H9 (cell line): ENCODE measurements around the gene TMEM106B. TPM values are rescaled to one million over a fixed set of nuclear protein-coding genes. Genes with fewer than 3 reads are reported as not detected.

Experiments used
- DNase-seq: peaks from one replicate; pipeline ENCODE4 v3.0.0-alpha.2; 2017
- H2AFZ ChIP-seq: one replicate; pipeline ENCODE4 v1.6.1; 2013; ENCODE audit warnings: mild to moderate bottlenecking, low read length, control low read depth, moderate library complexity
- H2AK5ac ChIP-seq: 2 replicates; pipeline ENCODE4 v1.6.1; 2013; ENCODE audit warnings: low read length, control low read depth, mixed read lengths; ENCODE audit not compliant: insufficient read length
- H2BK120ac ChIP-seq: one replicate; pipeline ENCODE4 v1.6.1; 2013; ENCODE audit warnings: low read depth, mild to moderate bottlenecking, low read length, control low read depth, inconsistent platforms; ENCODE audit not compliant: poor library complexity, severe bottlenecking
- H2BK12ac ChIP-seq: 2 replicates; pipeline ENCODE4 v1.6.1; 2013; ENCODE audit warnings: low read length, control low read depth, mixed read lengths, low read depth; ENCODE audit not compliant: insufficient read length
- H2BK15ac ChIP-seq: 2 replicates; pipeline ENCODE4 v1.6.1; 2013; ENCODE audit warnings: low read depth, low read length, control low read depth
- H2BK20ac ChIP-seq: one replicate; pipeline ENCODE4 v1.6.1; 2013; ENCODE audit warnings: low read depth, mild to moderate bottlenecking, low read length, control low read depth, inconsistent platforms; ENCODE audit not compliant: poor library complexity, severe bottlenecking
- H2BK5ac ChIP-seq: 2 replicates; pipeline ENCODE4 v1.6.1; 2013; ENCODE audit warnings: low read length, control low read depth, mixed read lengths; ENCODE audit not compliant: insufficient read length
- H3K14ac ChIP-seq: 2 replicates; pipeline ENCODE4 v1.6.1; 2013; ENCODE audit warnings: low read length, control low read depth; ENCODE audit not compliant: insufficient read depth
- H3K18ac ChIP-seq: 2 replicates; pipeline ENCODE4 v1.6.1; 2013; ENCODE audit warnings: low read depth, mild to moderate bottlenecking, mixed read lengths, low read length, control low read depth; ENCODE audit not compliant: insufficient read length
- H3K23ac ChIP-seq: 2 replicates; pipeline ENCODE4 v1.6.1; 2013; ENCODE audit warnings: low read length, control low read depth, mixed read lengths, low read depth; ENCODE audit not compliant: insufficient read length
- H3K23me2 ChIP-seq: 2 replicates; pipeline ENCODE4 v1.6.1; 2013; ENCODE audit warnings: low read depth, mild to moderate bottlenecking, mixed read lengths, low read length, control low read depth; ENCODE audit not compliant: insufficient read length, poor library complexity, severe bottlenecking
- H3K27ac ChIP-seq: 2 replicates; pipeline ENCODE4 v1.5.1; 2013; ENCODE audit warnings: low read length, control low read depth, mixed read lengths, low read depth; ENCODE audit not compliant: insufficient read length
- H3K27me3 ChIP-seq: 2 replicates; pipeline ENCODE4 v1.6.1; 2013; ENCODE audit warnings: low read length, control low read depth, inconsistent platforms; ENCODE audit not compliant: insufficient read depth
- H3K4ac ChIP-seq: 2 replicates; pipeline ENCODE4 v1.6.1; 2013; ENCODE audit warnings: low read depth, mild to moderate bottlenecking, control low read depth, inconsistent platforms, low read length, moderate library complexity
- H3K4me1 ChIP-seq: 2 replicates; pipeline ENCODE4 v1.6.1; 2013; ENCODE audit warnings: low read length, control low read depth, inconsistent platforms; ENCODE audit not compliant: insufficient read depth
- H3K4me2 ChIP-seq: 2 replicates; pipeline ENCODE4 v1.6.1; 2013; ENCODE audit warnings: low read length, control low read depth, mixed read lengths; ENCODE audit not compliant: insufficient read length, insufficient read depth
- H3K56ac ChIP-seq: 2 replicates; pipeline ENCODE4 v1.6.1; 2013; ENCODE audit warnings: low read depth, mild to moderate bottlenecking, mixed read lengths, low read length, control low read depth; ENCODE audit not compliant: insufficient read length
- H3K79me1 ChIP-seq: 2 replicates; pipeline ENCODE4 v1.6.1; 2013; ENCODE audit warnings: low read depth, mild to moderate bottlenecking, moderate library complexity, low read length, control low read depth, inconsistent platforms; ENCODE audit not compliant: insufficient read depth, poor library complexity, severe bottlenecking
- H3K79me2 ChIP-seq: 2 replicates; pipeline ENCODE4 v1.6.1; 2013; ENCODE audit warnings: low read length, control low read depth, inconsistent platforms; ENCODE audit not compliant: insufficient read depth
- H3K9ac ChIP-seq: 2 replicates; pipeline ENCODE4 v1.6.1; 2013; ENCODE audit warnings: low read length, control low read depth, mixed read lengths; ENCODE audit not compliant: insufficient read length; ENCODE audit errors: extremely low read depth
- H3K9me3 ChIP-seq: one replicate; pipeline ENCODE4 v1.6.1; 2013; ENCODE audit warnings: low read depth, low read length, inconsistent platforms; ENCODE audit not compliant: control insufficient read depth
- H3T11ph ChIP-seq: one replicate; pipeline ENCODE4 v1.6.1; 2013; ENCODE audit warnings: mild to moderate bottlenecking, low read length, control low read depth, inconsistent platforms
- H4K20me1 ChIP-seq: one replicate; pipeline ENCODE4 v1.6.1; 2013; ENCODE audit not compliant: control insufficient read depth, insufficient read length, insufficient read depth
- H4K5ac ChIP-seq: 2 replicates; pipeline ENCODE4 v1.6.1; 2013; ENCODE audit warnings: low read depth, mild to moderate bottlenecking, mixed read lengths, low read length, control low read depth; ENCODE audit not compliant: insufficient read length
- H4K8ac ChIP-seq: replicated peaks from 2 replicates; pipeline ENCODE4 v1.6.1; 2013; ENCODE audit warnings: low read length, control low read depth, mixed read lengths, low read depth; ENCODE audit not compliant: insufficient read length
- H4K91ac ChIP-seq: 2 replicates; pipeline ENCODE4 v1.6.1; 2013; ENCODE audit warnings: low read depth, mild to moderate bottlenecking, moderate library complexity, mixed read lengths, low read length, control low read depth; ENCODE audit not compliant: insufficient read length
- H3K27ac Mint-ChIP-seq, 3 experiments: 2 replicates in 2 of 3; 3 replicates in 1 of 3; pipeline ENCODE4 v1.8.0; 2020 to 2021; ENCODE audit warnings: mixed read lengths in 3 of 3, mild to moderate bottlenecking in 1 of 3, moderate library complexity in 1 of 3
- H3K27me3 Mint-ChIP-seq: 2 replicates; pipeline ENCODE4 v1.8.0; 2021; ENCODE audit warnings: low read depth, mild to moderate bottlenecking, moderate library complexity, mixed read lengths
- H3K36me3 Mint-ChIP-seq, 3 experiments: 2 replicates in 2 of 3; 3 replicates in 1 of 3; pipeline ENCODE4 v1.8.0; 2020 to 2021; ENCODE audit warnings: low read depth in 3 of 3, mixed read lengths in 3 of 3; ENCODE audit not compliant: insufficient read depth in 1 of 3
- H3K4me1 Mint-ChIP-seq, 2 experiments: 2 replicates each; pipeline ENCODE4 v1.8.0; 2020; ENCODE audit warnings: mixed read lengths in 2 of 2
- H3K4me3 Mint-ChIP-seq, 2 experiments: 2 replicates in 1 of 2; 3 replicates in 1 of 2; pipeline ENCODE4 v1.8.0; 2020 to 2021; ENCODE audit warnings: mild to moderate bottlenecking in 2 of 2, mixed read lengths in 2 of 2, moderate library complexity in 1 of 2
- H3K9me3 Mint-ChIP-seq, 2 experiments: 2 replicates in 1 of 2; 3 replicates in 1 of 2; pipeline ENCODE4 v1.8.0; 2020; ENCODE audit warnings: mild to moderate bottlenecking in 2 of 2, mixed read lengths in 2 of 2, moderate library complexity in 1 of 2
- WGBS: extraction: QIAGEN DNeasy Blood & Tissue Kit; methylation state at CpG from one replicate; pipeline ENCODE4 v1.1.7; 2013; ENCODE audit warnings: missing lambda C conversion rate, low lambda C conversion rate, mixed read lengths; ENCODE audit not compliant: insufficient read length; ENCODE audit errors: extremely low coverage; 5-methylcytosine and 5-hydroxymethylcytosine counted together
- total RNA-seq: library from RNA; stranded (reverse); gene quantifications from 2 replicates; pipeline ENCODE4 v1.2.1, GENCODE V29; 2021
- TF ChIP-seq, protein P1 (sequence below): fragments of 200-600 bp; sonication (generic); conservative IDR thresholded peaks from 3 replicates; pipeline ENCODE4 v1.8.0; 2021; ENCODE audit warnings: antibody characterized with exemption, mild to moderate bottlenecking

The TMEM106B gene
- total RNA-seq, 1 experiment from 2014 or later, result 28.4 TPM

DNA sequence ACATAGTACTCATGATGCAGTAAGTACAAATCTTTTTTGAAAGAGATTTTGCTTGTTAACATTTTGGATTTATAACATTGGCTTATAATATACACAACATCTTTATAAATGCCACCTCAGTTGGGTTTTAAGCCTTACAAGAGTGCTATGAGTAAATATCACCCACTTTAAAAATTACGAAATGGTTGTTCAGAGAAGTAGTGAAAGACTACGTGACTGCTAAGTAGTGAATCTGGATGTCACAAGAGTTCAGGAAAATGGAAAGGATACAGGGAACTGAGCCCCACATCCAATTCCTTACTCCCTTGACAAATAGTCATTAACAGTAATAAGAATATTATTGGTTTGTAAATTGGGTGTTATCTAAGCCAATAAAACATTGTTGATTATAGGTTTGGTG, 20.0 kb downstream of the TMEM106B start:
- WGBS, result no CpG with 5 or more reads among the region's 2 CpGs
- H3K4me3 Mint-ChIP-seq, result no peak overlapping the region
- no peak for DNase-seq
- Histone ChIP-seq H3K27ac (no peak overlapping the region), H2BK20ac (no peak overlapping the region), H3K9me3 (no peaks in the 10 kb centered on the region), H2AK5ac (no peak overlapping the region), H3K79me1 (no peaks in the 10 kb centered on the region), H3K79me2 (no peaks in the 10 kb centered on the region), H2AFZ (no peak overlapping the region), H3K9ac (no peak overlapping the region), H3K18ac (no peak overlapping the region), H3K56ac (no peak overlapping the region), H2BK15ac (no peak overlapping the region), H2BK5ac (no peak overlapping the region), H4K20me1 (no peaks in the 10 kb centered on the region), H4K5ac (no peak overlapping the region), H4K8ac (no peak overlapping the region), H3K4me2 (no peak overlapping the region), H2BK12ac (no peak overlapping the region), H3T11ph (no peak overlapping the region), H3K4ac (no peak overlapping the region), H2BK120ac (no peak overlapping the region), H3K14ac (no peak overlapping the region), H3K4me1 (no peaks in the 10 kb centered on the region), H3K27me3 (no peaks in the 10 kb centered on the region), H3K23me2 (no peaks in the 10 kb centered on the region), H3K23ac (no peak overlapping the region), H4K91ac (no peak overlapping the region)
- peaks cover 0 to 2% of the 10 kb centered on the region in 2 experiments; a peak in 2 of 5 replicates for H3K9me3 Mint-ChIP-seq
- no peaks in the 10 kb centered on the region for H3K27me3 Mint-ChIP-seq
- peaks cover 7 to 35% (median 18%) of the 10 kb centered on the region in 3 experiments; a peak in 6 of 7 replicates for H3K36me3 Mint-ChIP-seq
- TF ChIP-seq, protein P1, sequence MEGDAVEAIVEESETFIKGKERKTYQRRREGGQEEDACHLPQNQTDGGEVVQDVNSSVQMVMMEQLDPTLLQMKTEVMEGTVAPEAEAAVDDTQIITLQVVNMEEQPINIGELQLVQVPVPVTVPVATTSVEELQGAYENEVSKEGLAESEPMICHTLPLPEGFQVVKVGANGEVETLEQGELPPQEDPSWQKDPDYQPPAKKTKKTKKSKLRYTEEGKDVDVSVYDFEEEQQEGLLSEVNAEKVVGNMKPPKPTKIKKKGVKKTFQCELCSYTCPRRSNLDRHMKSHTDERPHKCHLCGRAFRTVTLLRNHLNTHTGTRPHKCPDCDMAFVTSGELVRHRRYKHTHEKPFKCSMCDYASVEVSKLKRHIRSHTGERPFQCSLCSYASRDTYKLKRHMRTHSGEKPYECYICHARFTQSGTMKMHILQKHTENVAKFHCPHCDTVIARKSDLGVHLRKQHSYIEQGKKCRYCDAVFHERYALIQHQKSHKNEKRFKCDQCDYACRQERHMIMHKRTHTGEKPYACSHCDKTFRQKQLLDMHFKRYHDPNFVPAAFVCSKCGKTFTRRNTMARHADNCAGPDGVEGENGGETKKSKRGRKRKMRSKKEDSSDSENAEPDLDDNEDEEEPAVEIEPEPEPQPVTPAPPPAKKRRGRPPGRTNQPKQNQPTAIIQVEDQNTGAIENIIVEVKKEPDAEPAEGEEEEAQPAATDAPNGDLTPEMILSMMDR, result no peak
- no peaks in the 10 kb centered on the region for H3K4me1 Mint-ChIP-seq
- no peak overlapping the region for H3K27ac Mint-ChIP-seq
